ENCODE results near the gene NGFR. TPM values are rescaled to one million over a fixed set of nuclear protein-coding genes. Genes with fewer than 3 reads are reported as not detected.

NGFR gene
- total RNA-seq, 1 experiment from 2014 or later: 1.6 TPM

- ChIA-PET CTCF (interaction anchor here (0.6 kb wide), 1 partner anchor 202 kb away, joined by 7 read pairs; no protein-coding TSS in a partner anchor), POLR2A (no interaction called here)
- no peak for ATAC-seq
- no TSS peak for BruUV-seq (replicated peaks)
- in situ Hi-C loops (cut with HindIII; ENCODE audit: low pct_unique_long_range_greater_than_20kb, low sequenced_read_pairs): no loop called here
- intact Hi-C loops (cut with micrococcal nuclease; ENCODE audit: unreplicated experiment): no loop called here
- Histone ChIP-seq H3K4me3 (ENCODE audit: low read depth in 2 of 2, low read length in 2 of 2) (no peak overlapping the region), H3K36me3 (ENCODE audit: control insufficient read depth, insufficient read depth, low read length) (no peaks in the 10 kb centered on the region), H3K27ac (ENCODE audit: low read length) (no peak overlapping the region), H3K9me3 (ENCODE audit: control insufficient read depth, insufficient read depth, low read depth, low read length) (no peaks in the 10 kb centered on the region), H3K27me3 (ENCODE audit: control insufficient read depth, insufficient read depth, low read length) (peaks cover 12% of the 10 kb centered on the region), H3K4me1 (ENCODE audit: control insufficient read depth, insufficient read depth, low read length) (no peaks in the 10 kb centered on the region)
- no peak for DNase-seq (ENCODE audit: low read depth, low spot score)
- TF ChIP-seq REST (IDR thresholded peaks at IDR 0.05; ENCODE audit: insufficient read depth in 1 of 2, low read depth in 2 of 2, low read length in 1 of 2) (no peak), CTCF (IDR thresholded peaks at IDR 0.05) (no peak), TCF7L2 (IDR thresholded peaks at IDR 0.05; ENCODE audit: low read depth, low read length) (no peak), SIN3A (IDR thresholded peaks at IDR 0.05; ENCODE audit: borderline replicate concordance, insufficient read depth, low read depth, low read length) (no peak), POLR2AphosphoS5 (IDR thresholded peaks at IDR 0.05; ENCODE audit: low read depth, low read length) (no peak)
These were observed 35.6 kb upstream of the NGFR start for GRCh38 chr17:49459401-49459984.

- ChIA-PET CTCF (no interaction called here), POLR2A (no interaction called here)
- no peak for ATAC-seq
- H3K9me3 ChIP-seq (ENCODE audit: control insufficient read depth, insufficient read depth, low read depth, low read length): no peaks in the 10 kb centered on the region
- intact Hi-C loops (cut with micrococcal nuclease; ENCODE audit: unreplicated experiment) (loop anchor here (5.0 kb wide), 1 partner anchor 497 kb away; no protein-coding TSS in a partner anchor), in situ Hi-C loops (cut with HindIII; ENCODE audit: low pct_unique_long_range_greater_than_20kb, low sequenced_read_pairs) (no loop called here)
- H3K27ac ChIP-seq (ENCODE audit: low read length): no peak overlapping the region
- no peak overlapping the region for H3K4me3 ChIP-seq (ENCODE audit: low read depth in 2 of 2, low read length in 2 of 2)
- TF ChIP-seq REST (IDR thresholded peaks at IDR 0.05; ENCODE audit: insufficient read depth in 1 of 2, low read depth in 2 of 2, low read length in 1 of 2) (no peak), POLR2AphosphoS5 (IDR thresholded peaks at IDR 0.05; ENCODE audit: low read depth, low read length) (no peak), CTCF (IDR thresholded peaks at IDR 0.05) (no peak), TCF7L2 (IDR thresholded peaks at IDR 0.05; ENCODE audit: low read depth, low read length) (no peak), SIN3A (IDR thresholded peaks at IDR 0.05; ENCODE audit: borderline replicate concordance, insufficient read depth, low read depth, low read length) (no peak)
- H3K36me3 ChIP-seq (ENCODE audit: control insufficient read depth, insufficient read depth, low read length): no peaks in the 10 kb centered on the region
- no peaks in the 10 kb centered on the region for H3K4me1 ChIP-seq (ENCODE audit: control insufficient read depth, insufficient read depth, low read length)
- BruUV-seq (replicated peaks): no TSS peak
- no peak for DNase-seq (ENCODE audit: low read depth, low spot score)
- peaks cover 12% of the 10 kb centered on the region for H3K27me3 ChIP-seq (ENCODE audit: control insufficient read depth, insufficient read depth, low read length)
These were observed 34.7 kb upstream of the NGFR start for GRCh38 chr17:49460401-49460800.
